Upper lobe of left lung (tissue), 4 donors: ENCODE measurements around the gene DOCK6.

Experiments used
- EP300 ChIP-seq, 4 donors: sonication (generic); formaldehyde crosslinking; IDR thresholded peaks; one replicate each; pipeline ENCODE4 v1.5.1; 2017; ENCODE audit warnings: antibody characterized with exemption in 4 of 4, control low read depth in 2 of 4
- TF ChIP-seq, protein P1 (sequence below), 6 experiments: fragments of 450-650 bp in 4 of 6; fragments of 200-600 bp in 2 of 6; sonication (generic) in 2 of 6; IDR thresholded peaks; one replicate each; pipeline ENCODE4 v1.5.1; 2016 to 2019; ENCODE audit warnings: antibody characterized with exemption in 6 of 6

DNA sequence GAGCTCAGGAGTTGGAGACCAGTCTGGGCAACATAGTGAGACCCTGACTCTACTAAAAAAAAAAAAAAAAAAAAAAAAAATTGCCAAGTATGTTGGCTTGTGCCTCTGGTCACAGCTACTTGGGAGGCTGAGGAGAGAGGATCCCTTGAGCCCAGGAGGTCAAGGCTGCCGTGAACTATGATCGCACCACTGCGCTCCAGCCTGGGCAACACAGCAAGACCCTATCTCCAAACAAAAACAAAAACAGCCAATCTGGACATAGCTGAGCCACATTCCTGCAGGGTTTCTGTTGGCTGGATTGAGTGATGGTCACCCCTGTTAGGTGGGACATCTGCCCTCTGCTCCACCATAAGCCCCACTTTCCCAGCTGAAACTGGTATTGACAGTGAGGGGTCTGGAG, 36.5 kb downstream of the DOCK6 start:
- no peak for TF ChIP-seq EP300 (IDR thresholded peaks at IDR 0.05)
- TF ChIP-seq, protein P1, sequence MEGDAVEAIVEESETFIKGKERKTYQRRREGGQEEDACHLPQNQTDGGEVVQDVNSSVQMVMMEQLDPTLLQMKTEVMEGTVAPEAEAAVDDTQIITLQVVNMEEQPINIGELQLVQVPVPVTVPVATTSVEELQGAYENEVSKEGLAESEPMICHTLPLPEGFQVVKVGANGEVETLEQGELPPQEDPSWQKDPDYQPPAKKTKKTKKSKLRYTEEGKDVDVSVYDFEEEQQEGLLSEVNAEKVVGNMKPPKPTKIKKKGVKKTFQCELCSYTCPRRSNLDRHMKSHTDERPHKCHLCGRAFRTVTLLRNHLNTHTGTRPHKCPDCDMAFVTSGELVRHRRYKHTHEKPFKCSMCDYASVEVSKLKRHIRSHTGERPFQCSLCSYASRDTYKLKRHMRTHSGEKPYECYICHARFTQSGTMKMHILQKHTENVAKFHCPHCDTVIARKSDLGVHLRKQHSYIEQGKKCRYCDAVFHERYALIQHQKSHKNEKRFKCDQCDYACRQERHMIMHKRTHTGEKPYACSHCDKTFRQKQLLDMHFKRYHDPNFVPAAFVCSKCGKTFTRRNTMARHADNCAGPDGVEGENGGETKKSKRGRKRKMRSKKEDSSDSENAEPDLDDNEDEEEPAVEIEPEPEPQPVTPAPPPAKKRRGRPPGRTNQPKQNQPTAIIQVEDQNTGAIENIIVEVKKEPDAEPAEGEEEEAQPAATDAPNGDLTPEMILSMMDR (IDR thresholded peaks at IDR 0.05) = no peak
